Measurements from ENCODE around the gene ARHGEF26.

Gene ARHGEF26

DNA sequence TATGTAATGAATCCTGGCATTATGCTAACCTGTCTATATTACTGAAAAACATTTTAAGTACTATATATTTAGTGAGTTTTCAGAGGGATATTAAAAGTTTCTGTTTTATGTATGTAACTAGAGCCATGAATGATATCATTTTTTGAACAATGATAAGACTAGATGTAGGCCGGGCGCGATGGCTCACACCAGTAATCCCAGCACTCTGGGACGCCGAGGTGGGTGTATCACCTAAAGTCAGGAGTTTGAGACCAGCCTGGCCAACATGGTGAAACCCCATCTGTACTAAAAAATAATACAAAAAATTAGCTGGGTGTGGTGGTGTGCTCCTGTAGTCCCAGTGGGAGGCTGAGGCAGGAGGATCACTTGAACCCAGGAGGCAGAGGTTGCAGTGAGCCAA lies 169.0 kb downstream of the ARHGEF26 start:
- no peaks in the 10 kb centered on the region for H3K27me3 Mint-ChIP-seq
- ATAC-seq (no peak), DNase-seq (no peak)
- H3K4me1 Mint-ChIP-seq = no peaks in the 10 kb centered on the region
- H3K9me3 Mint-ChIP-seq = no peaks in the 10 kb centered on the region
- H3K27ac Mint-ChIP-seq = no peak overlapping the region
- no peak overlapping the region for H3K4me3 Mint-ChIP-seq

- ATAC-seq (no peak), DNase-seq (no peak)
- Mint-ChIP-seq H3K4me1 (no peaks in the 10 kb centered on the region), H3K4me3 (no peak overlapping the region), H3K9me3 (no peaks in the 10 kb centered on the region), H3K27ac (peak overlapping the region in 1 of 2 donors; percentile 54), H3K27me3 (no peaks in the 10 kb centered on the region)
These were observed 172.8 kb downstream of the ARHGEF26 start for GRCh38 chr3:154294016-154294415.

- Mint-ChIP-seq H3K27me3 (no peaks in the 10 kb centered on the region), H3K4me3 (no peak overlapping the region), H3K27ac (no peak overlapping the region), H3K9me3 (no peaks in the 10 kb centered on the region), H3K4me1 (no peaks in the 10 kb centered on the region)
- ATAC-seq (no peak), DNase-seq (no peak)
These were observed 180.4 kb downstream of the ARHGEF26 start for GRCh38 chr3:154301561-154301960.

DNA sequence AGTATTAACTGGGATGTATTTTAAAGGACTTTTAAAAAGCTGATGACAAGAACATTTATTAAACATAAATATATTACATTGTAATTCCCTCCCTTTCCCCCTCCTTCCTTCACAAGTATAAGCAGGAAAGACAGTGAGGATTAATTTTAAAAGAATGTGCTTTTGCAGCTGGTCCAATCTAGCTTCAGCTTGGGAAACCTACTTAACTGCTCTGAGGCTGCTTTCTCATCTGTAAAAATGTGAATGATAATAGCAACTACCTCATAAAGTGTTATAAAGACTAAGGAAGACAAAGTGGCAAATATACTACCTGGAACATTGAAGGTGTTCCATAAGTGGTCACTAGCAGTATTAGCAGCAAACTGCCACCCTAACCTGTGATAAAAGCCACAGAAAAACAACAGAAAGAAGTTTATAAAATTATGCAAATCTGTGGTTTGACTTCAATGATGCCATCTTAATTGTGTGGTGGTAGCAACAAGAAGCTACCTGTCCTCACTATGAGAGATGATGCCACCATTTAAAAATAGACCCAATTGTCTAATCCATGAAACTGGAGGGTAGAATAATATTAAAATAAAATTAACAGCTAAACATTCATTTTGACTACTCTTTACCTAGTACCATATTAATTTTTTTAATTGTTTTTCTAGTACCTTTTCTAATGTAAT lies 183.1 kb downstream of the ARHGEF26 start:
- H3K27ac Mint-ChIP-seq = no peak overlapping the region
- no peaks in the 10 kb centered on the region for H3K27me3 Mint-ChIP-seq
- no peak for DNase-seq
- no peaks in the 10 kb centered on the region for H3K9me3 Mint-ChIP-seq
- H3K4me1 Mint-ChIP-seq = peaks cover 14% of the 10 kb centered on the region
- H3K4me3 Mint-ChIP-seq = no peak overlapping the region
- no peak for ATAC-seq

DNA sequence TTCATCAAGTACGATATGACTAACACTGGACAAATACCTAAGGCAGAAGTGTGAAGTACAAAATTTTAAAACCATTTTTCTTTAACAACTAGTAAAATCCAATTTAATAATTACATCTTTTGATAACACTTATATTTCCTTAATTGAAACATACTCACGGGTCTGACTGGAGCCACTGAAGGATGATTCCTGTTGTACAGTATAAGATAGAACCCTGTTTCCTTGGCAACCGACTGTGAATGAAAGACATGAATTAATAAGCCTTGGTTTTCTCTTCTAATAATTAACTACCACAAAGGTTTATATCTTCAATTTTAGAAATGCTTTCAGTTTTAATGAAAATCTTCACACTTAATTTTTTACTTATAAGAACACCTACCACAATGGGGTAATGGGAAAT lies 183.7 kb downstream of the ARHGEF26 start:
- Mint-ChIP-seq H3K9me3 (no peaks in the 10 kb centered on the region), H3K4me3 (no peak overlapping the region), H3K4me1 (peaks cover 14% of the 10 kb centered on the region), H3K27ac (no peak overlapping the region), H3K27me3 (no peaks in the 10 kb centered on the region)
- no peak for DNase-seq
- ATAC-seq = no peak

- Mint-ChIP-seq H3K4me3 (no peak overlapping the region), H3K4me1 (peaks cover 14% of the 10 kb centered on the region), H3K27ac (peak overlapping the region; percentile 79 to 85), H3K27me3 (no peaks in the 10 kb centered on the region), H3K9me3 (no peaks in the 10 kb centered on the region)
- DNase-seq = no peak
- no peak for ATAC-seq
These were observed 186.2 kb downstream of the ARHGEF26 start for GRCh38 chr3:154307363-154307762.

All from stimulated activated naive CD8-positive, alpha-beta T cell treated with anti-CD3 and anti-CD28 coated beads, Interleukin-15, amount 100 ng/mL, for 72 hours (primary cell).